Stimulated activated CD4-positive, alpha-beta T cell treated with anti-CD3 and anti-CD28 coated beads, Interleukin-1b, Interleukin-23, amount 100 ng/mL, for 4 hours (primary cell): ENCODE results near the gene SOS2.
A peak's percentile ranks its signal among the peaks of the same experiment; 100 is the strongest.

Experiments used
- DNase-seq, 2 donors: peaks; one replicate each; pipeline ENCODE4 v3.0.0-alpha.2; 2020; ENCODE audit warnings: low read depth in 2 of 2

The SOS2 gene

GRCh38 chr14:50116181-50116956, 115.0 kb downstream of the SOS2 start, which contains the start of gene VCPKMT:
Gene VCPKMT, minus strand, starts transcription at chr14:50116572. Its CDS starts 20 bp downstream, at chr14:50116552.
- peak; percentile 95 to 97 for DNase-seq

- DNase-seq: no peak
These were observed 117.9 kb downstream of the SOS2 start for GRCh38 chr14:50113381-50114035.

- DNase-seq: no peak
These were observed 120.9 kb downstream of the SOS2 start for GRCh38 chr14:50110323-50111037.

GRCh38 chr14:50109342-50109741, 122.0 kb downstream of the SOS2 start:
- DNase-seq: no peak

GRCh38 chr14:50107850-50108249, 123.5 kb downstream of the SOS2 start:
- DNase-seq: no peak

- no peak for DNase-seq
These were observed 125.2 kb downstream of the SOS2 start for GRCh38 chr14:50106178-50106577.

- no peak for DNase-seq
These were observed 127.8 kb downstream of the SOS2 start for GRCh38 chr14:50103558-50103957.

- no peak for DNase-seq
These were observed 130.0 kb downstream of the SOS2 start for GRCh38 chr14:50101417-50101816.

- DNase-seq: no peak
These were observed 130.6 kb downstream of the SOS2 start for GRCh38 chr14:50100805-50101204.

- DNase-seq: no peak
These were observed 132.0 kb downstream of the SOS2 start for GRCh38 chr14:50099335-50099734.

- DNase-seq: no peak
These were observed 135.5 kb downstream of the SOS2 start for GRCh38 chr14:50095895-50096294.

GRCh38 chr14:50094056-50094755, 137.2 kb downstream of the SOS2 start:
- no peak for DNase-seq

GRCh38 chr14:50093496-50093895, 137.9 kb downstream of the SOS2 start:
- no peak for DNase-seq

GRCh38 chr14:50092006-50092555, 139.3 kb downstream of the SOS2 start:
- DNase-seq: no peak

GRCh38 chr14:50091240-50091913, 140.0 kb downstream of the SOS2 start:
- no peak for DNase-seq

GRCh38 chr14:50089208-50089607, 142.2 kb downstream of the SOS2 start:
- no peak for DNase-seq

GRCh38 chr14:50088731-50089130, 142.6 kb downstream of the SOS2 start:
- no peak for DNase-seq

GRCh38 chr14:50088117-50088515, 143.3 kb downstream of the SOS2 start:
- no peak for DNase-seq

- no peak for DNase-seq
These were observed 143.8 kb downstream of the SOS2 start for GRCh38 chr14:50087341-50088116.

- DNase-seq: no peak
These were observed 145.1 kb downstream of the SOS2 start for GRCh38 chr14:50086321-50086711.
